HG03342 (cell line): ENCODE measurements around the gene AP1AR.
"Not testable (repeated sequence)": the region's sequence is repeated elsewhere in the genome, so short reads cannot be mapped to it uniquely, and the experiment has no call there.

Experiments used
- ATAC-seq: cut with Tn5 transposase; IDR thresholded peaks from one replicate; pipeline ENCODE4 v1.9.1; 2021; ENCODE audit warnings: mild to moderate bottlenecking, moderate library complexity; ENCODE audit not compliant: unreplicated experiment

AP1AR gene

GRCh38 chr4:112231779-112232713 lies at the start of gene AP1AR:
Gene AP1AR (plus strand): TSS chr4:112231787. CDS start chr4:112232092, 305 bp downstream.
- peak; percentile 66 for ATAC-seq

DNA sequence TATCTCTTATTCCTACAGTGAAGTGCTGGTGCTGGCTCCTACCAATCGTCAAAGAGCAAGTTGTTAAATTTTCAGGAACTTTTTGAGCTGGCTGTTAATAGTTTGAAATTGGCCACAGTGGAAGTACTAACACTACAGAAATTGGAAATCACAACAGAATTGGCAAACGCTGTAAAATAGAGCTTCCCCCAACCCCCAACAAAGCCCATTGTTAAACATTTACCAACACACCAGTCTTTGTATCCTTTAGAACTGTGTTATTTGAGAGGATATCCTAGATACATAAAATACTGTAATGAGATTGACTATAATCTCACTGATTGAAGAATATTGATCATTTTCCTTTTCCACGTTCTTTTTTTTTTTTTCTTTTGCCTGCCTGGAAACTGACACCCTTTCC lies 49.0 kb upstream of the AP1AR start:
- ATAC-seq: no peak

GRCh38 chr4:112183252-112183651 lies 48.3 kb upstream of the AP1AR start:
- no peak for ATAC-seq

- ATAC-seq: no peak
Measured at GRCh38 chr4:112184438-112184837, 47.1 kb upstream of the AP1AR start.

- ATAC-seq: peak; percentile 54
Measured at GRCh38 chr4:112185334-112185733, 46.3 kb upstream of the AP1AR start.

GRCh38 chr4:112185740-112186670 lies 45.6 kb upstream of the AP1AR start:
- ATAC-seq: no peak

DNA sequence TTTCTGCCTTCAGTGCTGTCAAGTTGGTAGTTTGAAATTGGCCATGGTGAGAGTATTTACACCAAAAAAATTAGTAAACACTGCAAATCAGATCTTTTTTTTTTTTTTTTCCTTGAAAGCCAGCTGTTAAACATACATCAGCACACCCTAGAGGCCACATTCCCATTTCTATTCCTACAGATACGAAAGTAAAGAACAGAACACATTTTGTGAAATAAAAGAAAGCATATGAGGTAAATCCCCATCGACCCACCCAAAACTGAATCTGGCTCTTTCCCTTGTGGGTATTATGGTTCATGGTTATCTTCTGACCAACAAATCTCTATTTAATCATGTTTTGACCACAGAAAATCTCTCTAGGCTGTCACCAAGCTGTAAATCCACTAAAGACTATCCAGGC lies 41.8 kb upstream of the AP1AR start:
- ATAC-seq: no peak

DNA sequence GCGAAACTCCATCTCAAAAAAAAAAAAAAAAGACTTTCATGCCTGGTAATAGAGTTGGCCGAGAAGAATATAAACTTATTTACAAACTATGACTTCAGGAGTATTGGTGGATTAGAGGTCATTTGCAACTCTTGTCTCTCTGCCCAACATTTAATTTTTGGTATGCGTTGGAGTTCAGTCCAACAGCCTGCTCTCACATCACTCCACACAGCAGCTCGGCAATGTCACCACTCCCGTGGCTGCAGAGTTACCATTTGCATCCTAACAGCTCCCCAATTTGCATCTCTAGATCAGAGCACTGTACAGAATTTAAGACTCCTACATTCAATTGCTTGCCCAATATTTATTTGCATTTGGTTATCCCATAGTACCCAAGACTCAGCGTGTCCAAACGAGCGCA lies 40.9 kb upstream of the AP1AR start:
- no peak for ATAC-seq

- no peak for ATAC-seq
Measured at GRCh38 chr4:112196461-112196860, 35.1 kb upstream of the AP1AR start.

- no peak for ATAC-seq
Measured at GRCh38 chr4:112199041-112199440, 32.5 kb upstream of the AP1AR start.

GRCh38 chr4:112201915-112202505 lies 29.6 kb upstream of the AP1AR start:
- ATAC-seq: no peak

- ATAC-seq: no peak
Measured at GRCh38 chr4:112203593-112203992, 28.0 kb upstream of the AP1AR start.

GRCh38 chr4:112206431-112206830 lies 25.2 kb upstream of the AP1AR start:
- no peak for ATAC-seq

- not testable (repeated sequence) for ATAC-seq
Measured at GRCh38 chr4:112208137-112209095, 23.2 kb upstream of the AP1AR start.

DNA sequence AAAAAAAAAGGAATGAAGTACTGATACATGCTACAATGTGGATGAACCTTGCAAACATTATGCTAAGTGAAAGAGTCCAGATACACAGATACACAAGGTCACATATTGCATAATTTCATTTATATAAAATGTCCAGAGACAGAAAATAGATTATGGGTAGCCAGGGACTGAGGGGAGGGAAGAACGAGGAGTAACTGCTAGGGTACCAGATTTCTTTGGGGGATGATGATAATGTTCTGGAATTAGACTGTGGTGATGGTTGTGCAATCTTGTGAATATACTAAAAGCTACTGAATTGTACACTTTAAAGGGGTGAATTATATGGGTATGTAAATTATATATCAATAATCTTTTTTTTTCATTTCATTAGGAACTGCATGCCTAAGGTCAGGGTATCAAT lies 20.8 kb upstream of the AP1AR start:
- ATAC-seq: no peak

GRCh38 chr4:112213091-112213490 lies 18.5 kb upstream of the AP1AR start:
- ATAC-seq: peak; percentile 79

DNA sequence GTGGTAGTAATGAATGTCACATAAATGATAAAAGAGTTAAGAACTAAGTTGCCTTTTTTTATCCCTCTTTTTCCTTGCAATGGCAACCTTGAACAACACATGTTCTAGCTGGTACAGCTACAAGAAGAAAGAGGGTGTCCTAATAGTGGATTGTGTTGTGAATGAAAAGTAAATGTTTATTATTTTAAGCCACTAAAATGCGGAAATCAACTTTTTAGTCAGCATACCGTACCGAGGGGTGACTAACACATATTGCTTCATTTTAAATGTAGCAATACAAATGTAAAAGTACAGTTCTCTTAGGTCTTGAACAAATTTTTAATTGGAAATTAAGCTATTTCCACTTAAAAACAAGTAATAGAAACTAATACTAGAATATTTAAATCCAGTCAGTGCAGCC lies 17.7 kb upstream of the AP1AR start:
- ATAC-seq: no peak

- no peak for ATAC-seq
Measured at GRCh38 chr4:112214390-112215264, 17.0 kb upstream of the AP1AR start.

- ATAC-seq: no peak
Measured at GRCh38 chr4:112219826-112220366, 11.7 kb upstream of the AP1AR start.
